GM13977 (cell line): ENCODE measurements around the gene TIGD1.
"Not testable (repeated sequence)": the region's sequence is repeated elsewhere in the genome, so short reads cannot be mapped to it uniquely, and the experiment has no call there.

Experiments
- DNase-seq: peaks from one replicate; pipeline ENCODE4 v3.0.0; 2012; ENCODE audit warnings: low spot score
- in situ Hi-C: fragments of 300-500 bp; cut with MboI; formaldehyde crosslinking; loops from one replicate; pipeline ENCODE4 v1.12.0; 2022; ENCODE audit warnings: low sequenced_read_pairs, low pct_unique_long_range_greater_than_20kb, mixed read lengths, inconsistent platforms; ENCODE audit not compliant: unreplicated experiment
- TF ChIP-seq, protein P1 (sequence below): IDR thresholded peaks from 2 replicates; pipeline ENCODE4 v1.5.1; 2012; ENCODE audit warnings: mild to moderate bottlenecking, control low read depth; ENCODE audit not compliant: insufficient read depth; ENCODE audit errors: extremely low read depth, missing control alignments

Gene TIGD1

GRCh38 chr2:232573042-232573441, 22.7 kb upstream of the TIGD1 start:
- in situ Hi-C loops, result no loop called here
- no peak for DNase-seq
- TF ChIP-seq, protein P1, sequence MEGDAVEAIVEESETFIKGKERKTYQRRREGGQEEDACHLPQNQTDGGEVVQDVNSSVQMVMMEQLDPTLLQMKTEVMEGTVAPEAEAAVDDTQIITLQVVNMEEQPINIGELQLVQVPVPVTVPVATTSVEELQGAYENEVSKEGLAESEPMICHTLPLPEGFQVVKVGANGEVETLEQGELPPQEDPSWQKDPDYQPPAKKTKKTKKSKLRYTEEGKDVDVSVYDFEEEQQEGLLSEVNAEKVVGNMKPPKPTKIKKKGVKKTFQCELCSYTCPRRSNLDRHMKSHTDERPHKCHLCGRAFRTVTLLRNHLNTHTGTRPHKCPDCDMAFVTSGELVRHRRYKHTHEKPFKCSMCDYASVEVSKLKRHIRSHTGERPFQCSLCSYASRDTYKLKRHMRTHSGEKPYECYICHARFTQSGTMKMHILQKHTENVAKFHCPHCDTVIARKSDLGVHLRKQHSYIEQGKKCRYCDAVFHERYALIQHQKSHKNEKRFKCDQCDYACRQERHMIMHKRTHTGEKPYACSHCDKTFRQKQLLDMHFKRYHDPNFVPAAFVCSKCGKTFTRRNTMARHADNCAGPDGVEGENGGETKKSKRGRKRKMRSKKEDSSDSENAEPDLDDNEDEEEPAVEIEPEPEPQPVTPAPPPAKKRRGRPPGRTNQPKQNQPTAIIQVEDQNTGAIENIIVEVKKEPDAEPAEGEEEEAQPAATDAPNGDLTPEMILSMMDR, result no peak

DNA sequence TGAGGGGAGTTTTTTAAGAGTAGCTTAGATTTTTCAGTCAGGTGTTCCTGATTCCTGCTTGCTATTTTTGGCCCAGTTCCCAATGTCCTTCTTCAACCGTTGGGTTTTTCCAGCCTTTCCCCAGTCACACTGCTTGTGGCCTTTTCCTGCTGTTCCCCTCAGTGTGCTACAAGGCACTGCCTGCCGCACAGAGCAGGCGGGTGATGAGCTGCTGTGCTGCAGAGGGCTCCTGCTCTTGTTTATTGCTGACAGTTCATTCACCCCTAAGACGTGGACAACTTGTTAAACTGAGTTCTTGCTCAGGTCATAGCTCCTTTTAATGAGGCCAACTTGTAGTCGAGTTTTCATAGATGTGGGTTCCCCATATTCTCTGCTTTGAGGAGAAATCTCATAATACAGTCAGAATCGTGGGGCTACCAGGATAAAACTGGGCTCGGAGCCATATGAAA, 20.7 kb upstream of the TIGD1 start:
- TF ChIP-seq, protein P1, result no peak
- DNase-seq, result no peak
- in situ Hi-C loops, result no loop called here

DNA sequence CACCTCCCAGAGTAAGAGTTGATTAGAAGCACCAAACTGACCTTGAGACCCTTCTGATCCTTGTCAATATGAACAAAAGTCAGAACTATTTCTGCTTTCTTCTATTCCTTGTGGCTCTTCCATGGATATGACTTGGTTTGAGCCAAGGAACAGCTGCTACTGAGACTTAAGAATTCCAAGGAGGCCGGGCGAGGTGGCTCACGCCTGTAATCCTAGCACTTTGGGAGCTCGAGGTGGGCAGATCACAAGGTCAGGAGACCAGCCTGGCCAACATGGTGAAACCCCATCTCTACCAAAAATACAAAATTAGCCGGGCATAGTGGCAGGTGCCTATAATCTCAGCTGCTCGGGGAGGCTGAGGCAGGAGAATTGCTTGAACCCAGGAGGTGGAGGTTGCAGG, 20.1 kb upstream of the TIGD1 start:
- in situ Hi-C loops, DNase-seq: not testable (repeated sequence)

DNA sequence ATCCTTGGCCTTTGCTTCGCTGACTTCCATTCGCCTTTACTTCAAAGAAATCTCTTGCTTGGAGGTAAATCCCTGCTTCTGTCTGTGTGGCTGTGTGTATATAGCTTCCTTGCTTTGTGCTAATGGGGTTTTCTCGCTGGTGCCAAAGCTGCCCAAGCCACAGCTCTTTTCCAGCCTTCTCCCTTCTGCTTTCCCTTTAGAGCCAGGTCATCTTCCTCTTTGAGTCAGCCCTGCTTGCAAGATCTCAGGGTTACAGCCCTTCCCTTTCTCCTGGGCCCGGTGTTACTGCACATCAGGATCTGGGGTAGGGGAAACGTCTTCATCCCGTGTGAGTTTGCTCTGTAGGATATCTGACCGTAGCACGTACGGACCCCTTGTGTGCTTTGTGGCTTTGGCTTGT, 19.2 kb upstream of the TIGD1 start:
- in situ Hi-C loops, result no loop called here
- TF ChIP-seq, protein P1, result no peak
- DNase-seq, result no peak

GRCh38 chr2:232568161-232568560, 17.8 kb upstream of the TIGD1 start:
- in situ Hi-C loops, result no loop called here
- no peak for DNase-seq
- TF ChIP-seq, protein P1, result no peak

GRCh38 chr2:232567721-232568120, 17.4 kb upstream of the TIGD1 start:
- DNase-seq, result no peak
- in situ Hi-C loops, result no loop called here
- TF ChIP-seq, protein P1, result no peak

- in situ Hi-C loops, result no loop called here
- TF ChIP-seq, protein P1, result no peak
- no peak for DNase-seq
Observed at GRCh38 chr2:232563580-232563979, 13.2 kb upstream of the TIGD1 start.
